Stimulated activated naive B cell treated with anti-CD40 and anti-IgM and Interleukin-4, amounts not matched to agents 10 μg/mL and 1 μg/mL and 100 μg/mL, for 72 hours (primary cell): Measurements from ENCODE around the gene SMIM21.

Experiments
- ATAC-seq, 2 donors: fragments of 150-1000 bp; cut with Tn5 transposase; replicated peaks; 2 replicates each; pipeline ENCODE4 v1.10.0; 2021; ENCODE audit warnings: moderate library complexity in 1 of 2
- DNase-seq: peaks from one replicate; pipeline ENCODE4 v3.0.0; 2021
- H3K27ac Mint-ChIP-seq: one replicate; pipeline ENCODE4 v1.8.0; 2022; ENCODE audit warnings: mild to moderate bottlenecking, mixed read lengths
- H3K27me3 Mint-ChIP-seq, 2 donors: one replicate each; pipeline ENCODE4 v1.8.0; 2022; ENCODE audit warnings: mixed read lengths in 2 of 2
- H3K36me3 Mint-ChIP-seq, 2 donors: one replicate each; pipeline ENCODE4 v1.8.0; 2022; ENCODE audit warnings: mixed read lengths in 2 of 2, mild to moderate bottlenecking in 1 of 2
- H3K4me1 Mint-ChIP-seq, 2 donors: one replicate each; pipeline ENCODE4 v1.8.0; 2022; ENCODE audit warnings: mixed read lengths in 2 of 2, mild to moderate bottlenecking in 1 of 2
- H3K4me3 Mint-ChIP-seq, 2 donors: one replicate each; pipeline ENCODE4 v1.8.0; 2022; ENCODE audit warnings: mild to moderate bottlenecking in 2 of 2, mixed read lengths in 2 of 2, moderate library complexity in 1 of 2
- H3K9me3 Mint-ChIP-seq, 2 donors: one replicate each; pipeline ENCODE4 v1.8.0; 2022; ENCODE audit warnings: mixed read lengths in 2 of 2, mild to moderate bottlenecking in 1 of 2

SMIM21 gene

GRCh38 chr18:75376004-75376403, 51.5 kb downstream of the SMIM21 start:
- H3K27me3 Mint-ChIP-seq = peaks cover 14 to 23% of the 10 kb centered on the region in 2 donors
- ATAC-seq (no peak), DNase-seq (no peak)
- H3K36me3 Mint-ChIP-seq = no peaks in the 10 kb centered on the region
- peaks cover 4 to 6% of the 10 kb centered on the region in 2 donors for H3K9me3 Mint-ChIP-seq
- no peak overlapping the region for H3K4me3 Mint-ChIP-seq
- no peak overlapping the region for H3K27ac Mint-ChIP-seq
- no peaks in the 10 kb centered on the region for H3K4me1 Mint-ChIP-seq

GRCh38 chr18:75375341-75375740, 52.2 kb downstream of the SMIM21 start:
- Mint-ChIP-seq H3K9me3 (peaks cover 4 to 6% of the 10 kb centered on the region in 2 donors), H3K4me1 (no peaks in the 10 kb centered on the region), H3K27me3 (peaks cover 19 to 21% of the 10 kb centered on the region in 2 donors), H3K4me3 (no peak overlapping the region), H3K36me3 (no peaks in the 10 kb centered on the region), H3K27ac (no peak overlapping the region)
- DNase-seq (no peak), ATAC-seq (no peak)

GRCh38 chr18:75374466-75374865, 53.0 kb downstream of the SMIM21 start:
- ATAC-seq (no peak), DNase-seq (no peak)
- Mint-ChIP-seq H3K9me3 (peaks cover 4 to 6% of the 10 kb centered on the region in 2 donors), H3K36me3 (no peaks in the 10 kb centered on the region), H3K4me3 (no peak overlapping the region), H3K27me3 (peaks cover 12 to 19% of the 10 kb centered on the region in 2 donors), H3K4me1 (no peaks in the 10 kb centered on the region), H3K27ac (no peak overlapping the region)

GRCh38 chr18:75369026-75369721, 58.3 kb downstream of the SMIM21 start:
- H3K27ac Mint-ChIP-seq = no peak overlapping the region
- no peak for DNase-seq
- ATAC-seq = no peak
- peaks cover 0 to 19% of the 10 kb centered on the region in 2 donors for H3K27me3 Mint-ChIP-seq
- peaks cover 0 to 2% of the 10 kb centered on the region in 2 donors for H3K4me1 Mint-ChIP-seq
- peaks cover 3 to 4% of the 10 kb centered on the region in 2 donors for H3K9me3 Mint-ChIP-seq
- no peaks in the 10 kb centered on the region for H3K36me3 Mint-ChIP-seq
- no peak overlapping the region for H3K4me3 Mint-ChIP-seq

GRCh38 chr18:75365837-75366236, 61.7 kb downstream of the SMIM21 start:
- Mint-ChIP-seq H3K4me1 (peaks cover 0 to 2% of the 10 kb centered on the region in 2 donors), H3K4me3 (no peak overlapping the region), H3K27ac (no peak overlapping the region), H3K36me3 (no peaks in the 10 kb centered on the region), H3K9me3 (no peaks in the 10 kb centered on the region), H3K27me3 (peaks cover 0 to 7% of the 10 kb centered on the region in 2 donors)
- no peak for DNase-seq
- ATAC-seq = no peak

- Mint-ChIP-seq H3K4me1 (peaks cover 0 to 2% of the 10 kb centered on the region in 2 donors), H3K27ac (no peak overlapping the region), H3K4me3 (no peak overlapping the region), H3K36me3 (no peaks in the 10 kb centered on the region), H3K27me3 (peaks cover 0 to 4% of the 10 kb centered on the region in 2 donors), H3K9me3 (no peaks in the 10 kb centered on the region)
- DNase-seq (no peak), ATAC-seq (no peak)
These were observed 62.3 kb downstream of the SMIM21 start for GRCh38 chr18:75365254-75365629.

GRCh38 chr18:75364512-75365253, 62.8 kb downstream of the SMIM21 start:
- Mint-ChIP-seq H3K27ac (no peak overlapping the region), H3K36me3 (no peaks in the 10 kb centered on the region), H3K4me3 (no peak overlapping the region), H3K9me3 (no peaks in the 10 kb centered on the region), H3K4me1 (peaks cover 0 to 2% of the 10 kb centered on the region in 2 donors), H3K27me3 (peaks cover 2 to 5% of the 10 kb centered on the region in 2 donors)
- ATAC-seq (no peak), DNase-seq (no peak)

- DNase-seq (no peak), ATAC-seq (no peak)
- no peaks in the 10 kb centered on the region for H3K9me3 Mint-ChIP-seq
- H3K27ac Mint-ChIP-seq = no peak overlapping the region
- peaks cover 7% of the 10 kb centered on the region in 2 donors for H3K27me3 Mint-ChIP-seq
- H3K36me3 Mint-ChIP-seq = no peaks in the 10 kb centered on the region
- H3K4me3 Mint-ChIP-seq = no peak overlapping the region
- H3K4me1 Mint-ChIP-seq = peaks cover 0 to 2% of the 10 kb centered on the region in 2 donors
These were observed 63.9 kb downstream of the SMIM21 start for GRCh38 chr18:75363446-75364225.

- Mint-ChIP-seq H3K36me3 (no peaks in the 10 kb centered on the region), H3K4me3 (no peak overlapping the region), H3K9me3 (peaks cover 0 to 1% of the 10 kb centered on the region in 2 donors), H3K27ac (no peak overlapping the region), H3K27me3 (peaks cover 7 to 9% of the 10 kb centered on the region in 2 donors), H3K4me1 (peaks cover 0 to 2% of the 10 kb centered on the region in 2 donors)
- ATAC-seq (no peak), DNase-seq (no peak)
These were observed 65.1 kb downstream of the SMIM21 start for GRCh38 chr18:75362435-75362834.

- no peak for ATAC-seq
- H3K9me3 Mint-ChIP-seq = peaks cover 5 to 7% of the 10 kb centered on the region in 2 donors
- peaks cover 0 to 2% of the 10 kb centered on the region in 2 donors for H3K4me1 Mint-ChIP-seq
- no peak overlapping the region for H3K27ac Mint-ChIP-seq
- no peak overlapping the region for H3K4me3 Mint-ChIP-seq
- peaks cover 7 to 14% of the 10 kb centered on the region in 2 donors for H3K27me3 Mint-ChIP-seq
- H3K36me3 Mint-ChIP-seq = peaks cover 0 to 4% of the 10 kb centered on the region in 2 donors
- DNase-seq = no peak
These were observed 66.6 kb downstream of the SMIM21 start for GRCh38 chr18:75360941-75361340.

GRCh38 chr18:75360215-75360614, 67.3 kb downstream of the SMIM21 start:
- no peak overlapping the region for H3K27ac Mint-ChIP-seq
- peaks cover 0 to 4% of the 10 kb centered on the region in 2 donors for H3K36me3 Mint-ChIP-seq
- H3K9me3 Mint-ChIP-seq = peaks cover 5 to 7% of the 10 kb centered on the region in 2 donors
- H3K27me3 Mint-ChIP-seq = peaks cover 7 to 14% of the 10 kb centered on the region in 2 donors
- H3K4me1 Mint-ChIP-seq = peaks cover 0 to 2% of the 10 kb centered on the region in 2 donors
- ATAC-seq = no peak
- DNase-seq = no peak
- no peak overlapping the region for H3K4me3 Mint-ChIP-seq
